Measurements from ENCODE around the gene EEIG1. TPM values are rescaled to one million over a fixed set of nuclear protein-coding genes. Genes with fewer than 3 reads are reported as not detected.
A peak's percentile ranks its signal among the peaks of the same experiment; 100 is the strongest.

The EEIG1 gene
- total and polyA plus RNA-seq, 8 donors, result 28.2 to 67.3 (median 38.8) TPM

DNA sequence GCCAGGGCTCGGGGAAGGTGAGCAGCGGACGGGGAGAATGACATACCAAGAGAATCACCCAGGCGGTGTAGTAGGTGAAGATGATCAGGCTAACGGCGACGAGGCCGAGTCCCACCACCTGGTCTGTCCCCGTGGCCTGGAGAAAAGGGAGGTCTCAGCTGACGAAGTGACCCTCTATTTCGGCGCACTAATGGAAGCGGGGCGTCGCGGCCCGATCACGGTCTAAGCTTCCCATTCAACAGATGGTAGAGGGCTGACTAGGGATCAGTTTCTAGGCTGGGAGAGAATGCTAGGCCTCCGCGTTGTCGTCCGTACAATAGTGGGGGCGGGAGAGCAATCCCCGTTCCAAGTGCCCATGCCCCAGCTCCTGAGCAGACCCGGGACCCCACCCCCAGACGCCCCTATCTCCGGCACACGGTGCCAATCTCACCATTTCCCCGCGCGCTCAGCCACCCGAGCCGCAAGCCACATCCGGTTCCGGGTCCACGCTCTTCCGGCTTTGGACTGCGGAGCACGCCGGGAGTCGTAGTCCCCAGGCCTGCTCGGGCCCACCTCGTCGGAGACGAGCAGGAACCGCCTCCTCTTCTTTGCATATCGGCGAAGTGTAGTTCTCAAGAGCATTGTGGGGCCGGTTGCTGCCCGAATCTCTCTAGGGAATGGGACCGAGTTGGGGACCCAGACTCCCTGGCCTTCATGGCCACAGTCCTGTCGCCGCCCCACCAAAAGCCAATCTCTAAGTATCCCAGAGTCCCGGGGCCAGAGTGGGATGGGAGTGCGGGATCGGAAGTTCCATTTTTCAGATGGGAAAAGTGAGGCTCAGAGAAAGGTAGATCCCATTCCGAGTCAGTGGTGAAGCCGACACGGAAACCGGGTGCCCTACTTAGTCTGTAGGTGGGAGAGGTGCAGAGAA lies 43.1 kb downstream of the EEIG1 start, which contains the start of gene DPM2:
Gene DPM2, minus strand, starts transcription at position 467 of the 910 bp plus-strand sequence. Its CDS starts 34 bp downstream, at position 433.
- Histone ChIP-seq H3K4me3 (peak within 1 kb of the TSS; percentile 67 to 91), H3K27me3 (no peaks in the 10 kb centered on the region), H3K27ac (peak within 1 kb of the TSS; percentile 31 to 64), H3K36me3 (peaks cover 0 to 15% of the 10 kb centered on the region in 2 donors), H3K9me3 (no peaks in the 10 kb centered on the region), H3K4me1 (peaks cover 9 to 44% of the 10 kb centered on the region in 2 donors)
- intact Hi-C loops (cut with DNase I), result no loop called here
- TF ChIP-seq, protein P1, sequence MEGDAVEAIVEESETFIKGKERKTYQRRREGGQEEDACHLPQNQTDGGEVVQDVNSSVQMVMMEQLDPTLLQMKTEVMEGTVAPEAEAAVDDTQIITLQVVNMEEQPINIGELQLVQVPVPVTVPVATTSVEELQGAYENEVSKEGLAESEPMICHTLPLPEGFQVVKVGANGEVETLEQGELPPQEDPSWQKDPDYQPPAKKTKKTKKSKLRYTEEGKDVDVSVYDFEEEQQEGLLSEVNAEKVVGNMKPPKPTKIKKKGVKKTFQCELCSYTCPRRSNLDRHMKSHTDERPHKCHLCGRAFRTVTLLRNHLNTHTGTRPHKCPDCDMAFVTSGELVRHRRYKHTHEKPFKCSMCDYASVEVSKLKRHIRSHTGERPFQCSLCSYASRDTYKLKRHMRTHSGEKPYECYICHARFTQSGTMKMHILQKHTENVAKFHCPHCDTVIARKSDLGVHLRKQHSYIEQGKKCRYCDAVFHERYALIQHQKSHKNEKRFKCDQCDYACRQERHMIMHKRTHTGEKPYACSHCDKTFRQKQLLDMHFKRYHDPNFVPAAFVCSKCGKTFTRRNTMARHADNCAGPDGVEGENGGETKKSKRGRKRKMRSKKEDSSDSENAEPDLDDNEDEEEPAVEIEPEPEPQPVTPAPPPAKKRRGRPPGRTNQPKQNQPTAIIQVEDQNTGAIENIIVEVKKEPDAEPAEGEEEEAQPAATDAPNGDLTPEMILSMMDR (IDR thresholded peaks at IDR 0.05), result no peak
- ATAC-seq (peak; percentile 93), DNase-seq (peak; percentile 85 to 95 (median 90))

DNA sequence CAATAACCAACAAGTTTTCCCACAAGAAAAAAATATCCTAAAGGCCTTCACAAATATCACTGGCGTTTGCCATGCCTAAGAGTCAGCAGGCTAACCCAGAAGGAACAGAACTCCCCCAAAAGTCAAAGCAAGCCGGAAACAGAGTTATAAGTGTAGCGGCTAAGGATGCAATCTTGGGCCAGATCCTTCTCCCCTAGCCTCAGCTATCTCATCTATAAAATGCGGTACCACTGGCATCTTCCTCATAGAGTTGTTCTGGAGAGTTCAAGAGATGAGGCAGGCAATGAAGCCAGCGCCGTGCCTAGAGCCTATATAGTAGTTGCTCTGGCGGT lies 43.8 kb downstream of the EEIG1 start:
- peaks cover 0 to 15% of the 10 kb centered on the region in 2 donors for H3K36me3 ChIP-seq
- peak overlapping the region; percentile 67 to 91 for H3K4me3 ChIP-seq
- no peaks in the 10 kb centered on the region for H3K27me3 ChIP-seq
- no peaks in the 10 kb centered on the region for H3K9me3 ChIP-seq
- H3K4me1 ChIP-seq, result peaks cover 9 to 40% of the 10 kb centered on the region in 2 donors
- H3K27ac ChIP-seq, result peak overlapping the region in 1 of 2 donors; percentile 64
- TF ChIP-seq, protein P1 (IDR thresholded peaks at IDR 0.05), result no peak
- intact Hi-C loops (cut with DNase I), result no loop called here
- ATAC-seq (peak; percentile 2), DNase-seq (no peak)

DNA sequence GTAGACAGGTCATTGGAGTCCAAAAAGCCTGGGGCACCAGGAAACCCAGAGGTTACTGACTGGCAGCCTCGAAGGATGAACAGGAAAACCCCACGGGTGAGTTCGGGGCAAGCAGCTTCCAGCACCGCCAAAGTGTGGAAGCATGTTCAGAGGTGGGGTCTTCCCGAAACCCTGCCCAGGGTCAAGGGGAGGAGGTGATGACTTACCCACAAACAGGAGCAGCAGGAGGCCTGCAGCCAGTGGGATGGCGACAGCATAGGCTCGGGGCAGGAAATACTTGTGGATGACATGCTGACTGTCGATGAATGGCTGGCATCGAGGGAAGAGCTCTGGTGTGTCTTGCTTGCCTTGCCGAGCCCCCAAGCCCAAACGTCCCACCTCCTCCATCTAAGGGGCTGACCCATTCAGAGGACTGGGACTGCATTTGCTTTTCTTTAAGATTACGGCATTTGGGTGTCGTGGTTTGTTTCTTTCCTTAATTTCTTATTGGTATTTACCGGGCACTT lies 44.4 kb downstream of the EEIG1 start:
- Histone ChIP-seq H3K4me3 (peak overlapping the region in 1 of 2 donors; percentile 91), H3K36me3 (peaks cover 0 to 15% of the 10 kb centered on the region in 2 donors), H3K9me3 (no peaks in the 10 kb centered on the region), H3K4me1 (peaks cover 11 to 46% of the 10 kb centered on the region in 2 donors), H3K27ac (no peak overlapping the region), H3K27me3 (peaks cover 0 to 2% of the 10 kb centered on the region in 2 donors)
- TF ChIP-seq, protein P1 (IDR thresholded peaks at IDR 0.05), result no peak
- ATAC-seq, result no peak
- intact Hi-C loops (cut with DNase I), result no loop called here
- DNase-seq, result peak in 1 of 4 donors; percentile 48

DNA sequence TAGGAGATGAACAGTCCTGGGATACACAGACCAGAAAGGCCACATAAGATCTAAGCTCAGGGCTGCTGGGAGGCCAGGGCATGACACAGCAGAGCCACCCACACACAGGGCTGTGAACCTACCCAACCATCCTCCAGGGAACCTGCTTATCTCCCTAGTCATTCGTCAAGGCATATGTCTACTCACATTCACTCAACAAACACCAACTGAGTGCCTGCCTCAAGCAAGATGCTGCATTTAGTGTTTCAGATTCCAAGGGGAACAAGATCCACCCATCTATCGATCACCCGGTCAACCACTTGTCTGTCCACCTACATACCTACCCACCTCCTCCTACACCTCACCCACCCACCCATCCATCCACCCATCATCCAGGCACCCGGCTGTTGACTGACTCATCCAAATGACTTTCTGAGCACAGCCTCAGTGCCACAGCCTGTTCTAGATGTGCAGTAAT lies 45.0 kb downstream of the EEIG1 start:
- peaks cover 17 to 52% of the 10 kb centered on the region in 2 donors for H3K4me1 ChIP-seq
- intact Hi-C loops (cut with DNase I), result no loop called here
- ATAC-seq, result no peak
- peaks cover 0 to 8% of the 10 kb centered on the region in 2 donors for H3K27me3 ChIP-seq
- H3K36me3 ChIP-seq, result peaks cover 0 to 15% of the 10 kb centered on the region in 2 donors
- no peak for DNase-seq
- H3K27ac ChIP-seq, result no peak overlapping the region
- TF ChIP-seq, protein P1 (IDR thresholded peaks at IDR 0.05), result no peak
- peak overlapping the region in 1 of 2 donors; percentile 91 for H3K4me3 ChIP-seq
- H3K9me3 ChIP-seq, result no peaks in the 10 kb centered on the region

DNA sequence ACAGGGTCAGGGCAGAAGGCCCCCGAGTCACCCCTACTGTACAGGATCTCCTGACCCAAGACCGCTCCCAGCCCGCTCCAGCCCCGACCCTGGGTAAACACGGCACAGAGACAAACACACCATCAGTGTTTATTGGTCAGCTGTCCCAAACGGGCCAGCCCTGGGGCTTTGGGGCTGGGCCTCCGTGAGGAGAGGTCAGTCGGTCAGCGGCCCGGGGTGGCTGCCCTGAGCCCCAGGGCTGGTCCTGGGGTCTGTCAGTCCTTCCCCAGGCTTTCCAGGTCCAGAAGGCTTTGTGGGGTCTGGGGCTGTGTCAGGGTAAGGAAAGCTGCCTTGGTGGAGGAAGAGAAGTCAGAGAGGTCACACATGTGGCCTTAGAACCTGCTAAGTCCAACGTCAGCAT lies 45.8 kb downstream of the EEIG1 start:
- H3K4me3 ChIP-seq, result no peak overlapping the region
- TF ChIP-seq, protein P1 (IDR thresholded peaks at IDR 0.05), result no peak
- no peaks in the 10 kb centered on the region for H3K9me3 ChIP-seq
- intact Hi-C loops (cut with DNase I), result no loop called here
- DNase-seq, result no peak
- peaks cover 0 to 16% of the 10 kb centered on the region in 2 donors for H3K27me3 ChIP-seq
- peaks cover 0 to 15% of the 10 kb centered on the region in 2 donors for H3K36me3 ChIP-seq
- peaks cover 22 to 60% of the 10 kb centered on the region in 2 donors for H3K4me1 ChIP-seq
- H3K27ac ChIP-seq, result no peak overlapping the region
- ATAC-seq, result no peak

All from left lung (tissue), 10 donors.